ENCODE results near the gene LRRK1.

LRRK1 gene

DNA sequence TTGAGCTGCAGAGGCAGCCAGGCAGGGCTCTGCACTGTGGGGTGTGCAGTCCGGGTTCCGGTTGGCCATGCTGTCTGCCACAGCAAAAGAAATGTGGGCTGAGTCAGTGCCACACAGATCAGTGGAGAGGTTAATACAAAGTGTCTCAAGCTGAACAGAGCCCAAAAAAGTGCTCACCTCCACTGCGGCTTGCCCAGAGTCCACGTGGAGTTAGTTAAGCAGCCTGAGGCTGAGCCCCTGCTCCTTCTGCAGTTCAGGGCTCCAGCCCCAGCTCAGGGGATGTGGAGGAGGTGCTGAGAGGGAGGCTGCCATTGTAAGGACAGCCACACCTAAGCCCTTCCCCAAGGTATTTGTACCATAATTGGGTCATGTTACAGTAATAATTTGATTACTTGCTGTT lies 85.3 kb downstream of the LRRK1 start:
- no peak for DNase-seq (ENCODE audit: low read depth)

- no peak for DNase-seq (ENCODE audit: low read depth)
These were observed 86.0 kb downstream of the LRRK1 start for GRCh38 chr15:101004986-101005747.

DNA sequence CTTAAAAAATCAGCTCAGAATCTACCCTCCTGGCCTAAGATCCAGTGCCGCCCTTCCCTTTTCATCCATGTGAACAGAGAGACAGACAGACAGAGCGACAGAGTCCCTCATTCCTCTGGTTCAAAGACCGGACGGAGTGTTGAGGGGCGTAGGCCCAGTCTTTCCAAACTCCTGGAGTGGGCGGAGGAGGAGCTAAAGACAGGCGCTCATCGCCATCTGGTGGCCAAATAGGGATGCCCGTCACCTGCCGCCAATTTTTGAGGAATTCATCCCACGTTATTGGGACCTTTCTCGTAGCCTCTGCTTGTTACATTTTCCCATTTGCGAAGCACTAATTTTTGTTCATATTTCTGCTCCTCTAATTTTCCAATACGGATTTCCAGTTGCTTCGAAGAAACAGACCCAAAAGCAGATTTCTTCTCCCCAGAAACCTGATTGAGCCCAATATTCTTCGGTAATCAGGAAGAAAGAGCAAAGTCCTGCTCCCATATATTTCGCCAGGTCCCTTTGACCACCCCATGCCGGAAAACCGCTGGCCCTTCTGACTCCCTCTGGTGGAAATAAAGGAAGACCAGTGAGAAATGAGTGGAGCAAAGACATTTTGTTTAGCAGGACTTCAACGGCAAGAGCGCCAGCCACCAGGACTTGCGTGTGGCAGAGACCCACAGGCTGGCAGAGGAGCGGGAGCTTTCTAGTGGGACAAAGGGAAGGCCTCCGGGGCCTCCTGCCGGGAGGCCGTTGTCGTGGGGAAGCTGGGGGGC lies 88.0 kb downstream of the LRRK1 start:
- peak; percentile 22 for DNase-seq (ENCODE audit: low read depth)

DNA sequence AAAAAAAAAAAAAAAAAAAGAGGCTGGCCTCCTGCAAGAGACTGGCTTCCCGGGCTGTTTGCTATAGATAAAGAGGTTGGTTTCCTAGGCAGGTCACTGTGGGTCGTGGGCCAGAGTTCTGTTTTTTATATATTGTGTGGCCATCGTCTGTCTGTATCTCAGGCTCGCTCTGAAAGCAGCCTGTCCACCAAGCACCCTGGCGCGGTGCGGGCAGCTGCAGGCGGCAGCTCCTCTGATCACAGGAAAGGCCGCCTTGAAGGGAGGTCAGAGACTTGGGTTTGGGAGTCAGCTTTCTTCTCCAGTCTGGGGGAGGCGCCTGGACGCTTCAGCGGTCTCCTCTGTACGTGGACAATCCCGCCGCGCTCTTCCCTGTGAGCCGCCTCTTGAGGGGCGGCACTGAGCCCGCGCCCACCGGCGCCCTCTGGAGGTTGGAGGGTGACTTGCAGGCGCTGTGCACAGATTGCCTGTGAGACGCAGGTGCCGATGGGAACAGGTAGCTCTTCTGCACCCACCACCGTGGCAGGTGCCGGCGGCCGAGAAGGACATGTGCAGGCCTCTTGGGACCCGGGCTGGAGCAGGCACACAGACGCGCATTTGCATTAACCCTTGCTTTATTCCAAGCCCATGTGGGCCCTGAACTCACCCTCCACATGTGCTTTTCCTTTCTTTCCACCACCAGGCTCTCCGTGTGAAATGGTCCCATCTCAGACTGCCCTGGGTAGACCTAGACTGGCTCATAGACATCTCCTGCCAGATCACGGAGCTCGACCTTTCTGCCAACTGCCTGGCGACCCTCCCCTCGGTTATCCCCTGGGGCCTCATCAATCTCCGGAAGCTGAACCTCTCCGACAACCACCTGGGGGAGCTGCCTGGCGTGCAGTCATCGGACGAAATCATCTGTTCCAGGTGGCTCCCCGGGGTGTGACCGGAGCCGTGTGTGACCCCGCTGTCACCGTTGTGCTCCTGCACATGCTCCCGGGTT lies 89.3 kb downstream of the LRRK1 start:
- DNase-seq (ENCODE audit: low read depth): peak; percentile 72

- no peak for DNase-seq (ENCODE audit: low read depth)
These were observed 90.0 kb downstream of the LRRK1 start for GRCh38 chr15:101009176-101009575.

- no peak for DNase-seq (ENCODE audit: low read depth)
These were observed 91.6 kb downstream of the LRRK1 start for GRCh38 chr15:101010781-101011180.

DNA sequence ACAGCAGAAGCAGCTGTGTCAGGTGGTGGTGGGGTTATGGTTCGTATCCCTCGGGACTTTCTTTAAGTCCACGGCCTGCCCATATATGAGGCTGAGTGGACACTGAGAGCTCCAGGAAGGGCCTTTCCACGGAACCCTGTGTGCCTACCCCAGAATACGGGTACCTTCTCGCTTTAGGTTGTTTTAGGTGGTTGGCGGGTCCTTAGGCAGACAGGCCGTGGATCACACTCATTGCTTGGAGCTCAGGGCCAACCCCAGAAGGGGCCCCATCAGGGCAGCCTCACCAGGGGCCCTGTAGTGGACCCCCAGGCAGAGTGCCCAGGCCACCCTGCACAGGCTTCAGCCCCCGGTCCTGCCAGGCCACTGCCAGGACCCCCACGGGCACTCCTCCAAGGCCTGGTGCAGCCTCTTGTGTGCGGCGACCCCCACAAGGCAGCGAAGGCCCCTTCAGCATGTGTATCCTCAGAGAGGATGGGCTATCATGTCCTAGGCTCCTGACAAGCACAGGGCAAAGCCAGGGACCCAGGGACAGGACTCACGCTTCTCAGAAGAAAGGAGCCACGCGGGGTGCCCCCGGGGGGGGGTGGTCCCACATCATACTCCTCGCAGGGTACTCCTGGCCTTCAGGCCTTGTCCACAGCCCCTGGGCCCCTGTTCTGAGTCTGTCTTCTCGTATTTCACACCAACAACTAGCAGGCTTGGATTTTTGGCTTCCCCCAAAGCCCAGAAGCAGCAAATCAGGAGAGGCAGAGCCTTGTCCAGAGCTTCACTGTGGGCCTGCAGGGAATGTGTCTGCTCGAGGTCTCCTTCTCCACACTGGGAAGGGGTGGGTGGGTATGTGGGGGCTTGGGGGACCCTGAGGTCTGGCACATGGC lies 93.4 kb downstream of the LRRK1 start:
- no peak for DNase-seq (ENCODE audit: low read depth)

- DNase-seq (ENCODE audit: low read depth): no peak
These were observed 94.0 kb downstream of the LRRK1 start for GRCh38 chr15:101013201-101013550.

DNA sequence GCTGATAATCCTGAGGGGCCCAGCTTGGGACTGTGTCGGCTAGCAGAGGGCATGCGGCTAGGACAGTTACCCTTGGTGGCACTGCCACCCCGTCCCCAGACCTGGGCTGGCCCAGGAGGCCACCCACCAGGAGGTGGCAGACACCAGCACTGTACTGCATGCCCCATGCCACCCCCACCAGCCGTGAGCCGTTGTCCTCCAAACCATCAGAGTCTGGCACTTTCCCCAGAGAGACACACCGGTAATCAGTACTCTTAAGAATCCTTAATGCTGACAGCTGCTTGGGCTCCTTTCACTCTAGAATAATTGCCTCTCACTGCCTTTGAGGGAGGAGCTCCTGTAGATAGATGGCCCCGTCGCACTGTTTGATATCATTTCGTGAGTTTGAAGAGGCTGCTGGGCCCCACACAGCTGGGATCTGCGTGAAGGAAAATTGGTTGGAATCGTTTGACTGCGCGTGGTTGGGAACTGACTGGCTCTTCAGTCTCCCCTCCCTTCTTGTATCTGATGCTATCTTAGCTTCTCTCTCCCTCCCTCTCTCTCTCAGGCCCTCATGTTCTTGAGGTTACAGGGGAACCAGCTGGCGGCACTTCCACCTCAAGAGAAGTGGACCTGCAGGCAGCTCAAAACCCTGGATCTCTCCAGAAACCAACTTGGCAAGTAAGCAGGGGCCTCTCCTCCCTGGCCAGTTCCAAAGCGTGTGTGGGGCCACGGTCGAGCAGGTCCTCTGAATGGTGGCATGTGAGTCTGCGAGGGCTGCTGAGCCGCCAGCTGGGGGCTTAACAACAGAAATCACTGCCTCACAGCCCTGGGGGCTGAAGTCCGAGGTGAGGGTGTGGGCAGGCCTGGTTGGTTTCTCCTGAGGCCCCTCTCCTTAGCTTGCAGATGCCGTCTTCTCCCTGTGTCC lies 94.9 kb downstream of the LRRK1 start:
- no peak for DNase-seq (ENCODE audit: low read depth)

DNA sequence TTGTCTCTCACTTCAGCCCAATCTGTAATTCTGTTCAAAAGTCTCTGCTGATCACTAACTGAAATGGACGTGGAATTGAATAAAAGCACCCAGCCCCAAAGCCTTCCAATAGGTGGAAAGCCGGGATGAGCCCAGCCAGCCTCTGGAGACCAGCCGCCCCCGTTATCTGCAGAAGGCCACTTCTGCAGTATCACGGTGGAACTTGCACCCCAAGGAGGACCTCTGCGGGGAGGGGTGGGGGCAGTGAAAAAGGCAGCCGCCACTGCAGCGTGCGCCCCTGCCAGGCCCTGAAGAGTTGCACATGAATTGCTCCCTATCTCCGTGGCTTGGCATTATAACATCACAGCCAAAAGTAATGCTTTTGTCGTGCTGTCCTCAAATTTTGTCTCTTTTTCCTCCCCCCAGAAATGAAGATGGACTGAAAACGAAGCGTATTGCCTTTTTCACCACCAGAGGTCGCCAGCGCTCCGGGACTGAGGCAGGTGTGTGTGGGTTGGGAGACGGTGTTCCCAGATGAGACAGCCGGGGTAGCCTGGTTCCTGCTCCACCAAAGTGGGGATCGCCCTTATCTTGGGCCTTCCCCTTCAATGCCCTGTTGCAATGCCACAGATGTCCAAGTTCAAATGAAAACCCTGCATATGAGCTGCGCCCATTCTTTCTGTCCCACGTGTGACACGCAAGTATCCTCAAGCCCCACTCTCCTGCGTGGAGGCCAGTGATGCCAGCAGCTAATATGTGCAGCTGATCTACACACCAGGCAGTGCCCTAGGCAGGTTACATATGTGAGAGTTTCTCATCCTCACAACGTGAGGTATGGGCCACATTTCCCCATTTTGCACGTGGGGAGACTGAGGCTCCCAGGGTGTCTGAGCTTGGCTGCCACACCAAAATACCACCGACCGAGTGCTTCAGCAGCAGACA lies 96.0 kb downstream of the LRRK1 start:
- peak; percentile 37 for DNase-seq (ENCODE audit: low read depth)

DNA sequence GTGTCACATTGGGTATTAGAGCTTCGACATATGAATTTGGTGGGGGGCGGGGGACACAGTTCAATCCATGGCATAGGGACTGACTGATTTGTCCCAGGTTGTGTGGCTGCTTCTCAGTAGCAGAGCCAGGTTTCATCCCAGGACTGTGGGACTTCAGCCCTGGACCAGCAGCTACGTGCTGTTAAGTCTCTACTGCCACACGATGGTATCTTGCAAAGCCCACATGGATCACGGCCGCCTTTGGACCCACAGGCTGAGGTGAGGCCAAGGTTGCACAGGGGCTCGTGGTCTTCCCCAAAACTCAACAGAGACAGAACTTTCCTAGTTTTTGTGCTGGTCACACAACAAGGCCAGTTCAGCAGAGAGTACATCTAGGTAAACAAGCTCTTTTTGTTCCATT lies 97.4 kb downstream of the LRRK1 start:
- no peak for DNase-seq (ENCODE audit: low read depth)

DNA sequence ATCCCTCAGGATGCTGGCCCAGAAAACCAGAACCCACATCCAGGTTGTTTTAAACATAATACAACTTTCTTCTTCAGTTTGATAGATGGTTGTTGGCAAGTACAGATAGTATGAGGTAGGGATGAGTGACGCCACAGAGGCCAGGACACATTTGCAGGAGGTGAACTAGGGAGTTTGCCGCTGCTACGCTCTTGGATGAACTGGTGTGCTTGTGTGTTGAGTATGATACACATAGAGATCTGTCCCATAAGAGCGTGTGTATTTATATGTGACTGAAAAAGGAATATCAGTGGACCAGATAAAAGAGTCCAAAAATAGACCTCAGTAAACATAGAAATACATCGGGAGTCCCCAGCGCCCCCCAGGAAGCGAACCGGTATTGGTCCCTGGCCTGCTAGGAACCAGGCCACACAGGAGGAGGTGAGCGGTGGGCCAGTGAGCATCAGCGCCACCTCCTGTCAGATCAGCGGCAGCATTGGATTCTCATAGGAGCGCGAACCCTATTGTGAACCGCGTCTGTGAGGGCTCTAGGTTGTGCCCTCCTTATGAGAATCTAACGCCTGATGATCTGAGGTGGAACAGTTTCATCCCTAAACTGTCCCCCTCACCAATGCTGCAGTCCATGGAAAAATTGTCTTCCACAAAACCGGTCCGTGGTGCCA lies 98.1 kb downstream of the LRRK1 start:
- DNase-seq (ENCODE audit: low read depth): no peak

DNA sequence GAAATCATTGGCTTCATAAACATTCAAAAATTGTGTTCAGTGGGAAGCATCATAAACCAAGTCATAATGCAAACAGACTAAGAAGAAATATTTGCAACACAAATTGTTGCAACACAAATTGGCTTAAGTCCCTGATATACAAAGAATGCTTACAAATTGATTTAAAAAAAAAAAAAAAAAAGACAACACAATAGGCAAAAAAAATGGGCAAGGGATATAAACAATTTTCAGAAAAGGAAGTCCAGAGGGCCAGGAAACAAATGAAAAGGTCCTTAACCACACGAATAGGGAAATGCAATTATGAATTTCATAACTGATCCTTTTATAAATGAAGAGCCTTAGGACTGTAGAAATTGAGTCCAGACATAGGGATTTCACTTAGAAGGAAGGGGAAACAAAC lies 98.9 kb downstream of the LRRK1 start:
- DNase-seq (ENCODE audit: low read depth): no peak

GRCh38 chr15:101018450-101018849 lies 99.3 kb downstream of the LRRK1 start:
- DNase-seq (ENCODE audit: low read depth): no peak

- no peak for DNase-seq (ENCODE audit: low read depth)
These were observed 100.3 kb downstream of the LRRK1 start for GRCh38 chr15:101019366-101019896.

DNA sequence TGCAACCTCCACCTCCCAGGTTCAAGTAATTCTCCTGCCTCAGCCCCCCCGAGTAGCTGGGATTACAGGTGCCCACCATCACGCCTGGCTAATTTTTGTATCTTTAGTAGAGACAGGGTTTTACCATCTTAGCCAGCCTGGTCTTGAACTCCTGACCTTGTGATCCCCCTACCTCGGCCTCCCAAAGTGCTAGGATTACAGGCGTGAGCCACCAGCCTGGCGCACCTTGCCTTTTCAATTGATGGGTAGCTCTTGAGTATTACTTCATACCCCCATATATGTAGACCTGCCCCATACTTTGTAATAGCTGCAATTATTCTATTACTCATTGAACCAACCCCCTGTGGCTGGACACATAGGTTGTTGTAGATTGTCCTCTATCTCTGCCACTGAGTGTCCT lies 101.3 kb downstream of the LRRK1 start:
- no peak for DNase-seq (ENCODE audit: low read depth)

GRCh38 chr15:101020945-101021344 lies 101.8 kb downstream of the LRRK1 start:
- DNase-seq (ENCODE audit: low read depth): no peak

GRCh38 chr15:101022306-101022705 lies 103.1 kb downstream of the LRRK1 start:
- no peak for DNase-seq (ENCODE audit: low read depth)
